Measurements from ENCODE around the gene FAM83E.
A peak's percentile ranks its signal among the peaks of the same experiment; 100 is the strongest.
"Not testable (repeated sequence)": the region's sequence is repeated elsewhere in the genome, so short reads cannot be mapped to it uniquely, and the experiment has no call there.

The FAM83E gene

GRCh38 chr19:48639483-48640375 is 24.9 kb upstream of the FAM83E start:
- DNase-seq: peak; percentile 21

DNA sequence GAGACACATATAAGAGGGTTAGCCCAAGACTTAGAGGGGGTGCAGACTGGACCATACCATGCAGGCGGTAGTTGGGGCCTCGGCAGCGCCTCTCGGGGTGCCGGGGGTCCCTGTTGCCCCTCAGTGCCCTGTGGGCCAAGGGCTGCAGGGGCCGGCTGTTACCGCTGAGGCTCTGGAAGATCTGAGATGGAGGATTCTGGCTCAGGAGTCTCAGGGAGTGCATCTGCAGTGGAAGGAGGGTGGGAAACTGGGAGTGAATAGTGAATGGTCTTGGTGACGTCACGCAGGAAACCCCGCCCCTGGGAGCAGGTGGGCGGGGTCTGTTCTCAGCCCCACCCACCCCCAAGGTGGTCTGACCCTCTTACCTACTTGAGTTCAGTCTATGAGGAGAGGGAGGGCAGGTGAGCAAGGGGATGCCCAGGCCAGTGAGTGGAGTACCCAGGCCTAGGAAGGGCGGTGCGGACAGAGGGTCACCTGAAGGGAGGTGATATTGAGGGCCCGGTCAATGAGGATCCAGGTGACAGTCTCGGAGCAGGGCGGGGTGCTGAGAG is 24.0 kb upstream of the FAM83E start:
- no peak for DNase-seq

DNA sequence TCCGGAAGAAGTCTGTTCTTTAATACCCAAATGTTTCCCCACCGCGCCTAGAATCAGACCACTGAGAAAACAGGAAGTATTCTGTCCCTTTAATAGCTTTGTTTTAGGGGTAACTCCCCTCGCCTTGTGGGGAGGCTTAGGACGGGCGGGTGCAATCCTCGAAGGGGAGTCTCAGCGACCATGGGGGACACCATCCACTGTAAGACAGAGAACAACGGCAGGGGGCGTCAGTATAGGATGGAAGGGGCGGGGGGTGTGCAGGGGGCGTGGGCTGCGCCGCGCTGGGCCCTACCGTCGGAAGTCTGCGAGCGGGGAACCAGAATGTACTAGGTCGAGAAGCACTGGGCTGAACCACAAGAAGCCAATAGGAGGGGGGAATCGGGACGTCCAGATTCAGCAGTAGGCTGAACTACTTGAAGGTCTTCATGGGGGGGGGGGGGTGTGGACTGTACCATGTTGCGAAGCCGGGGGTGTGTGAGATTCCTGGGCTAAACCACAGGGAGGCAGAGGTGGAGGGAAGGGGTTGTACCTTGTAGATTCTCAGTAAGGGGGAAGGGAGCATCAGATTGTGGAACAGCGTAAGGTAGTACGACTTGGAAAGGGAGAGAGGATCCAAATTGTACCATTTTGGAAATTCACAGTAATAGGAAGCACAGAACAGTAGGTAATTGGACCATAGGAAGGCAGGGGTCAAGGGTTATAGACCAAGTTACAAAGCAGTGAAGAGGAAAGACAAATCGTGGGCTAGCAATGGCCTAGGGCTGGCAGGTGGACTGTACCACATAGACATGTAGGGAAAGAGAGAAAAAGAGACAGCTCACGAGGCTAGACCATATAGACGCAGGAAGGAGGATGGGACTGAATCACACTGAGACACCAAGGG is 23.3 kb upstream of the FAM83E start:
- DNase-seq: peak; percentile 93

GRCh38 chr19:48637449-48637947 is 22.6 kb upstream of the FAM83E start:
- peak; percentile 99 for DNase-seq

GRCh38 chr19:48636859-48637448 is 22.1 kb upstream of the FAM83E start, which contains the start of gene DBP:
DBP (minus strand) TSS chr19:48637379; CDS start chr19:48636994, 385 bp downstream.
- DNase-seq: peak; percentile 61

DNA sequence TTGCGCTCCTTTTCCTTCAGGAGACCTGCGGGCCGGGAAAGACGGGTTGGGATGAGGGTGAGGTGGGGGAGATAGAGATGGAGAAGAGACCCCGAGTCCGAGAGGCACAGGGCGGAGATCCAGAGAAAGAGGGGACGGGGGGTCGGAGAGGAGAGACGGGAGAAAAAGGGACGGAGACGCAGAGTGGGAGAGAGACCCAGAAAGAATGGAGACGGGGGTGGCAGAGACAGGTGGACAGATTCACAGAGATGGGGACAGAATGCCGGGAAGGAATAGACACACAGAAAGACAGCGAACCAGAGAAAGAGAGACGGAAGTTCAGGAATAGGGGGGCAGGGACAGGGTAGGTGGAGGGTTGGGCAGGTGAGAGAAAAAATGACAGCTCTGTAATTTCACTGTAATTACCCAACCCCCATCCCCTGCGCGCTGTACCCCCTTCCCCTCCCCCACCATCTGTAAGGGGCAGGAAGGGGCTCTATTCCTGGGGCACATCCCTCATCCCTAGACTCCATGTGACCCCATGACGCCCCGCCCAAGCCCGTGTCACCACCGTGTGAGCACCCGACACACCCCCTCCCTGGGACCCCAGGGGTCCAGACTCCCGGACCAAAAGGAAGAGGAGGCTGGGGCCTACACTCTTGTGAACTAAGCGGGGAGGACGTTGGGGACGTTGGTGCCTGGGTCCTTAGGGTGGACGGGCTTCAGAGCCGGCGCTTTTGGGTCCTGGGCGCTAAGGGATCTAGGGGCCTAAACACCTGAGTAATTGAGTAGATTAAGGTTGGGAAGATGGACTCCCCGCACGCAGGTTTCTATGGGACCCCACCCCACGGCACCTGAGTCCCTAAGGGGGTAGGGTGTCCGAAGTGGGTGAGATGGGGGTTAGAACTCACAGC is 21.3 kb upstream of the FAM83E start:
- DNase-seq: peak; percentile 38

DNA sequence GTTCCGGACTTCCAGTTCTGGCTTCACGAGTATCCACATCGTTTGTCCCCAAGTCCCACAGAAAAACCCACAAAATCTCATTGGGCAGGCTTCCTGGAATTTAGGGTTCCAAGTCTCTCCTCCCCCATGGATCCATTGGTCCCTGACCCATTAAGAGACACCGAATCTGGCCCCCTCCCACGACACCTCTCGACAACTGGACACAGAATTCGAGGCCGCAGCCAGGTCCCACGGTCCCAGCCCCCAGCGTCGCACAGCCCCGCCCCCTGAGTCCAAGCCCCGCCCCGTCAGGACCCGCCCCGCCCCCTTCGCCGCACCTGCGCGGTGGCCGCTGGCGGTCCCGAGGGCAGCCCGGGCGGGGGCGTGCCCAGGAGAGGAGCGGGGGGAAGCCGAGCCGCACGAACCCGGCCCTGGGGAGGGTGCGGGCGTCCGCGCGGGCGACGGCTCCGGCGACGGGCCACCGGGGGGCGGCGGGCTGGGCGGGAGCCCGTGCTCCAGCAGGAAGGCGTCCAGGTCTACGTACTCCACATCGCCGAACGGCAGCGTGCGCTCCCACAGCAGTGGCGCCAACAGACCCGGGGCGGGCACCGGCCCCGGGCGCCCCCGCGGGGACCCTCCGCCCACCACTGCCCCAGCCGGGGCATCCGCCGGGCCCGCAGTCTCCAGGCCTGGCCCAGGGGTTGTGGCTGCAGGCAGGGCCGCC is 20.5 kb upstream of the FAM83E start:
- peak; percentile 65 for DNase-seq

- DNase-seq: peak; percentile 95
These were observed 19.8 kb upstream of the FAM83E start for GRCh38 chr19:48634424-48635262.

DNA sequence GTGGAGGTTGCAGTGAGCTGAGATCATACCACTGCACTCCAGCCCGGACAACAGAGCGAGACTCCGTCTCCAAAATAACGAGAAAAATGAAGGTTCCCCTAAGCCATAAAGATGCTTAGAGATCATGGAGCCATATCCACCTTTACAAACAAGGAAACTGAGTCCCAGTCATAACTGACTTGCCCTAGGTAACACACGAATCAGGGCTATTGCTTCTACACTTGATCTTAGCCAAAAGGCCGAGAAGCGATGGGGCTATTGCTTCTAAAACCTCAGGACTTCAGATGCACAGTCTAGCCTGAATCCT is 19.1 kb upstream of the FAM83E start:
- no peak for DNase-seq

- DNase-seq: peak; percentile 33
These were observed 18.5 kb upstream of the FAM83E start for GRCh38 chr19:48633148-48634035.

DNA sequence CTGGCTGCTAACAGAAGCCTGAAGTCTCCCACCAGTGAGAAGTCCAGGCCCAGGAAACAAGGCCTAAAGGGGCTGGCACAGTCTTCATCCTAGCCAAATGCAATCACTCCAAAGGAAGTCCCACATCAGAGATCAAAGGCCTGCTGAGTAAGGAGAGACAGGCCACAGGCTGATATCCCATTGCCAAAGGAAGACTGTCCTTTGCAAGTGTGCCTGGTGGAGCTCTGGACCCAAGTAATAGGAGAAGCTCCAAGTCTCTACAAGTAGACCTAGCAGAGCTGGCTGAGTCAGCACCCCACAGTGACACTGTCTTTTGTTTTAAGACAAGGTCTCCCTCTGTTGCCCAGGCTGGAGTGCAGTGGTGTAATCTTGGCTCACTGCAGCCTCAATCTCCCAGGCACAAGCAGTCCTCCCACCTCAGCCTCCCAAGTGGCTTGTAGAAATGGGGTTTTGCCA is 17.8 kb upstream of the FAM83E start:
- peak; percentile 14 for DNase-seq

GRCh38 chr19:48632286-48632685 is 17.4 kb upstream of the FAM83E start:
- DNase-seq: not testable (repeated sequence)

- peak; percentile 36 for DNase-seq
These were observed 16.3 kb upstream of the FAM83E start for GRCh38 chr19:48631225-48631624.

GRCh38 chr19:48630296-48631063 is 15.6 kb upstream of the FAM83E start:
- DNase-seq: peak; percentile 78

- peak; percentile 55 for DNase-seq
These were observed 14.9 kb upstream of the FAM83E start for GRCh38 chr19:48629599-48630295.

GRCh38 chr19:48629297-48629598 is 14.4 kb upstream of the FAM83E start:
- DNase-seq: no peak

DNA sequence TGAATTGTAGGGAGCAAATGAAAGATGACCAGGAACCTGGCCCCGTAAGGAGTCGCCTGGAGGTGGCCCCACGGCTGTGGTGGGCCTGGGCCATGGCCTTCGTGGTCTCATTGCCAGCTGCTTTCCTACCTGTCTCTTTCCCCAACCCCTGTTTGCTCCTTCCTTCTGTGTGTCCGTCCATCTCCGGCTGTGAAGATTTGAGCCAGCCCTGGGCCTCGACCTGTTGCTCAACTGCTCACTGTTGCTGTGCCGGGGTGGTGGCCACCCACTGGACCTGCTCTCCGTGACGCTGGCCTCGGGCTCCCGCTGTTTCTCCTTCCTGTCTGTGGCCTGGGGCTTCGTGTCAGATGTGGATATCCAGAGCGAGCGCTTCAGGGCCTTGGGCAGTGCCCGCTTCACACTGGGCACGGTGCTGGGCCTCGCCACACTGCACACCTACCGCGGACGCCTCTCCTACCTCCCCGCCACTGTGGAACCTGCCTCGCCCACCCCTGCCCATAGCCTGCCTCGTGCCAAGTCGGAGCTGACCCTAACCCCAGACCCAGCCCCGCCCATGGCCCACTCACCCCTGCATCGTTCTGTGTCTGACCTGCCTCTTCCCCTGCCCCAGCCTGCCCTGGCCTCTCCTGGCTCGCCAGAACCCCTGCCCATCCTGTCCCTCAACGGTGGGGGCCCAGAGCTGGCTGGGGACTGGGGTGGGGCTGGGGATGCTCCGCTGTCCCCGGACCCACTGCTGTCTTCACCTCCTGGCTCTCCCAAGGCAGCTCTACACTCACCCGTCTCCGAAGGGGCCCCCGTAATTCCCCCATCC is 13.8 kb upstream of the FAM83E start:
- peak; percentile 37 for DNase-seq

Data from right hindlimb (tissue), 1 donor.